GM12878 (cell line): Measurements from ENCODE around the gene SHFL. TPM values are rescaled to one million over a fixed set of nuclear protein-coding genes. Genes with fewer than 3 reads are reported as not detected.

Source experiments
- ATAC-seq: fragments of 200-7000 bp; cut with Tn5 transposase; 3 replicates; pipeline ENCODE4 v1.9.1; 2020; ENCODE audit warnings: mild to moderate bottlenecking, moderate library complexity
- BruUV-seq: library from RNA; stranded (reverse); fragments of 400-500 nt; replicated peaks from 2 replicates; lab custom pipeline; 2021; lab: Mats Ljungman, UMichigan
- CTCF ChIA-PET: fragments of 300-600 bp; sonication (Branson Sonifier 250); formaldehyde crosslinking; extraction: SDS; loops from one replicate; lab custom pipeline; 2021; ENCODE audit warnings: inconsistent platforms; lab: Yijun Ruan, JAX
- POLR2A ChIA-PET: fragments of 350-600 bp; formaldehyde crosslinking; extraction: SDS; loops from one replicate; lab custom pipeline; 2021; ENCODE audit warnings: inconsistent platforms; lab: Charles Lee
- RAD21 ChIA-PET: fragments of 300-600 bp; sonication (Branson Sonifier 250); formaldehyde crosslinking; loops from one replicate; lab custom pipeline; 2023; ENCODE audit warnings: antibody characterized with exemption; ENCODE audit not compliant: unreplicated experiment; lab: Charles Lee
- SMC1A ChIA-PET: fragments of 300-600 bp; sonication (Branson Sonifier 250); formaldehyde crosslinking; loops from one replicate; lab custom pipeline; 2023; ENCODE audit not compliant: unreplicated experiment, uncharacterized antibody; lab: Charles Lee
- DNase-seq: peaks from one replicate; pipeline ENCODE4 v3.0.0-alpha.2; 2011; ENCODE audit warnings: low read depth, low spot score
- FAIRE-seq: peaks from 3 replicates; lab custom pipeline; 2011; peaks lifted over from hg19 to GRCh38; lab: Jason Lieb, UNC
- H2AFZ ChIP-seq: 2 replicates; pipeline ENCODE4 v1.6.0; 2011; ENCODE audit warnings: low read depth, low read length, control low read depth; ENCODE audit not compliant: control insufficient read depth
- H3K27ac ChIP-seq: 2 replicates; pipeline ENCODE4 v1.5.1; 2011; ENCODE audit warnings: control low read depth; ENCODE audit not compliant: control insufficient read depth, insufficient read depth
- H3K27me3 ChIP-seq, 2 experiments: replicated peaks in 1 of 2; 2 replicates each; pipeline versions ENCODE4 v1.6.0 to v1.6.1; 2011; ENCODE audit warnings: low read length in 1 of 2; ENCODE audit not compliant: control insufficient read depth in 2 of 2, insufficient read depth in 2 of 2
- H3K36me3 ChIP-seq, 2 experiments: 2 replicates each; pipeline ENCODE4 v1.5.1; 2011; ENCODE audit warnings: low read length in 1 of 2; ENCODE audit not compliant: control insufficient read depth in 2 of 2, insufficient read depth in 2 of 2
- H3K4me1 ChIP-seq: 2 replicates; pipeline ENCODE4 v1.6.1; 2011; ENCODE audit warnings: mild to moderate bottlenecking, low read length, moderate library complexity, mixed read lengths; ENCODE audit not compliant: control insufficient read depth, insufficient read depth
- H3K4me2 ChIP-seq: 2 replicates; pipeline ENCODE4 v1.6.0; 2011; ENCODE audit warnings: control low read depth; ENCODE audit not compliant: control insufficient read depth, insufficient read depth
- H3K4me3 ChIP-seq: fragments of 200-600 bp; sonication (generic); 2 replicates; pipeline ENCODE4 v1.5.1; 2016
- H3K79me2 ChIP-seq: 2 replicates; pipeline ENCODE4 v1.6.0; 2011; ENCODE audit warnings: low read length; ENCODE audit not compliant: control insufficient read depth, insufficient read depth
- H3K9ac ChIP-seq: 2 replicates; pipeline ENCODE4 v1.8.0; 2011; ENCODE audit warnings: low read length, control low read depth, mixed read lengths; ENCODE audit not compliant: control insufficient read depth, insufficient read depth
- H3K9me3 ChIP-seq: replicated peaks from 3 replicates; pipeline ENCODE4 v1.5.1; 2011; ENCODE audit warnings: mild to moderate bottlenecking, low read length; ENCODE audit not compliant: control insufficient read depth, insufficient read depth
- H4K20me1 ChIP-seq: 2 replicates; pipeline ENCODE4 v1.6.0; 2011; ENCODE audit not compliant: control insufficient read depth, insufficient read depth
- CHD1 ChIP-seq: IDR thresholded peaks from 2 replicates; pipeline ENCODE4 v1.6.1; 2012; ENCODE audit warnings: low read depth, low read length, improper control_type of control experiment
- FOXK2 ChIP-seq: fragments of 450-650 bp; IDR thresholded peaks from 2 replicates; pipeline ENCODE4 v1.6.1; 2017; ENCODE audit warnings: mild to moderate bottlenecking, moderate library complexity
- FOXM1 ChIP-seq: IDR thresholded peaks from 2 replicates; pipeline ENCODE4 v1.6.1; 2012; ENCODE audit warnings: low read depth, mild to moderate bottlenecking, inconsistent platforms, low read length, moderate library complexity
- MEF2A ChIP-seq: IDR thresholded peaks from 2 replicates; pipeline ENCODE4 v1.6.1; 2011; ENCODE audit warnings: low read depth, mild to moderate bottlenecking, low read length, moderate library complexity; ENCODE audit not compliant: insufficient read depth
- MYB ChIP-seq: fragments of 150-350 bp; IDR thresholded peaks from 2 replicates; pipeline ENCODE4 v1.6.1; 2014; ENCODE audit warnings: mild to moderate bottlenecking, low read depth, low read length, borderline replicate concordance
- MYC ChIP-seq: IDR thresholded peaks from 2 replicates; pipeline ENCODE4 v1.6.1; 2011; ENCODE audit warnings: mild to moderate bottlenecking, low read length, moderate library complexity, inconsistent platforms; ENCODE audit not compliant: insufficient read depth, insufficient replicate concordance, insufficient read length, severe bottlenecking
- POLR2AphosphoS5 ChIP-seq: IDR thresholded peaks from 2 replicates; pipeline ENCODE4 v1.6.1; 2011; ENCODE audit warnings: mild to moderate bottlenecking, low read length, inconsistent platforms
- ZNF24 ChIP-seq: fragments of 450-650 bp; IDR thresholded peaks from 2 replicates; pipeline ENCODE4 v1.6.1; 2017; ENCODE audit warnings: antibody characterized with exemption, mild to moderate bottlenecking
- ZNF622 ChIP-seq: fragments of 450-650 bp; IDR thresholded peaks from 2 replicates; pipeline ENCODE4 v1.6.1; 2017; ENCODE audit warnings: mild to moderate bottlenecking, inconsistent platforms
- WGBS: methylation state at CpG from one replicate; pipeline ENCODE4 v1.1.6; 2016; ENCODE audit warnings: low lambda C conversion rate; ENCODE audit not compliant: insufficient replicate concordance, insufficient coverage; ENCODE audit errors: missing lambda C conversion rate; 5-methylcytosine and 5-hydroxymethylcytosine counted together
- in situ Hi-C: fragments of 300-500 bp; cut with MboI; formaldehyde crosslinking; loops from 9 replicates; pipeline ENCODE4 v1.14.3; 2018; ENCODE audit warnings: mixed read lengths
- intact Hi-C: fragments of 100-400 bp; cut with micrococcal nuclease; formaldehyde crosslinking; loops from one replicate; pipeline ENCODE4 v1.14.2; 2022; ENCODE audit not compliant: unreplicated experiment
- polyA plus RNA-seq, 11 experiments: library from polyadenylated mRNA; depleted of rRNA in 4 of 11; unstranded in 6 of 11; stranded (reverse) in 5 of 11; fragments of >200 nt; fragmentation: Nextera tagmentation in 4 of 11; fragmentation: Illumina TruSeq in 1 of 11; extraction: Ambion mirVana in 4 of 11; extraction: Trizol in 1 of 11; gene quantifications; 1 replicate in 1 of 11; 2 replicates in 10 of 11; pipeline versions ENCODE4 v1.2.1 to v1.2.3, GENCODE V29; 2011 to 2016; ENCODE audit warnings: inconsistent platforms in 2 of 11, missing spikeins in 2 of 11, low read depth in 1 of 11
- total RNA-seq, 4 experiments: library from RNA; depleted of rRNA in 3 of 4; stranded (reverse); fragments of >200 nt in 3 of 4; fragmentation: Illumina TruSeq in 1 of 4; extraction: Trizol in 1 of 4; gene quantifications; 2 replicates each; pipeline versions ENCODE4 v1.2.1 to v1.2.3, GENCODE V29; 2013 to 2021
- TF ChIP-seq, protein P1 (sequence below): fragments of 450-650 bp; IDR thresholded peaks from 2 replicates; pipeline ENCODE4 v1.6.1; 2017; ENCODE audit warnings: mild to moderate bottlenecking, low read depth, inconsistent platforms; ENCODE audit not compliant: poor library complexity, severe bottlenecking
- TF ChIP-seq, protein P2 (sequence below): fragments of 450-650 bp; IDR thresholded peaks from 2 replicates; pipeline ENCODE4 v1.6.1; 2018; ENCODE audit warnings: mild to moderate bottlenecking, low read depth, moderate library complexity; ENCODE audit not compliant: partially characterized antibody
- TF ChIP-seq, protein P3 (sequence below): fragments of 450-650 bp; IDR thresholded peaks from 2 replicates; pipeline ENCODE4 v1.6.1; 2017; ENCODE audit warnings: low read depth, mild to moderate bottlenecking, moderate library complexity
- TF ChIP-seq, protein P4 (sequence below), 3 experiments: IDR thresholded peaks in 2 of 3; conservative IDR thresholded peaks in 1 of 3; 2 replicates each; pipeline ENCODE4 v1.5.1; 2011; ENCODE audit warnings: low read depth in 3 of 3, low read length in 3 of 3, mild to moderate bottlenecking in 3 of 3, control low read depth in 2 of 3, moderate library complexity in 2 of 3, inconsistent platforms in 1 of 3, mixed read lengths in 1 of 3; ENCODE audit not compliant: control insufficient read depth in 2 of 3, insufficient read depth in 1 of 3; ENCODE audit errors: extremely low read depth in 1 of 3

The SHFL gene
- total and polyA plus RNA-seq, 10 of the 15 experiments (the other 5 are each of a cell fraction or from before 2014, with no cell fraction given) = 8.0 to 83.8 (median 40.7) TPM

DNA sequence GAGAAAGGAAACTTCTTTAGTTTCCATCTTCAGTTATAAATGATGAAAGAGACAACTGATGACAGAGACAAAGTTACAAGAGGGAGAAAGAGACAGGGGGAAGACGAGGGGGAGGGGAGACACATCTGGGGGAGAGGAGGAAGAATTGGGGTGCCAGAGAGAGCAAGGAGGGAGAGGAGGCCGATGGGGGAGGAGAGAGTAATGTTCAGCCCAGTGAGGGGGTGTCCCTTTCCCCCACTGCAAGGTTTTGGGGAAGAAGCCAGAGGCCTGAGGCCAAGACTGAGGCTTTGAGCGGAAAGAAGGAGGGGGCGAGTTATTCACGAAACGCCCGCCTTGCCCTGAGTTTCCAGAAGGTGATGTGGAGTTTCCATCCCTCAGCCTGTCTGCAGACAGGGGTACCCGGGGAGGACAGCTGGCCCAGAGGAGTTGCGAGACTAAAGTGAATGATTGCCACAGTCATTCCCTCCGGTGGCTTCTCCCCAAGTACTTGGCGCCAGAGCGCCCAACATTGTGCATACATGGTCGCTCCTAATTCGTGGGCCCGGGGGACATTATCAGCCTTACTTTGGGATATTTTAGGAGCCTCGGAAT is 19.5 kb downstream of the SHFL start:
- SMC1A ChIA-PET = interaction anchor here (0.9 to 11.1 kb wide), 7 partner anchors 7 to 144 kb away, joined by 3 to 150 read pairs (median 6); partner anchors contain the start of gene P2RY11
- FAIRE-seq (peak; percentile 75), ATAC-seq (peak; percentile 38), DNase-seq (peak; percentile 82)
- H3K4me1 ChIP-seq = peaks cover 50% of the 10 kb centered on the region
- H3K27ac ChIP-seq = peak overlapping the region; percentile 100
- CTCF ChIA-PET = interaction anchor here (0.5 to 1.9 kb wide), 7 partner anchors 9 to 133 kb away, joined by 3 to 6 read pairs (median 3); no protein-coding TSS in a partner anchor
- under 1% methylated on average over 15 of the region's 16 CpGs for WGBS
- no peak overlapping the region for H2AFZ ChIP-seq
- H3K36me3 ChIP-seq = peaks cover 18 to 24% of the 10 kb centered on the region in 2 experiments; a peak in 3 of 4 replicates
- POLR2A ChIA-PET = interaction anchor here (0.8 to 4.6 kb wide), 10 partner anchors 9 to 140 kb away, joined by 3 to 25 read pairs (median 7); partner anchors contain the start of genes DNMT1 and S1PR2
- peak overlapping the region; percentile 58 for H3K4me3 ChIP-seq
- H3K79me2 ChIP-seq = peaks cover 46% of the 10 kb centered on the region
- peak overlapping the region; percentile 94 for H3K4me2 ChIP-seq
- in situ Hi-C loops (no loop called here), intact Hi-C loops (loop anchor here (2.0 to 10.0 kb wide), 2 partner anchors 131 to 279 kb away; partner anchors contain the start of gene TYK2)
- no TSS peak for BruUV-seq
- RAD21 ChIA-PET = interaction anchor here (1.3 to 2.7 kb wide), 5 partner anchors 10 to 144 kb away, joined by 4 to 9 read pairs (median 5); no protein-coding TSS in a partner anchor
- no peaks in the 10 kb centered on the region for H3K9me3 ChIP-seq
- no peaks in the 10 kb centered on the region for H3K27me3 ChIP-seq
- H4K20me1 ChIP-seq = no peaks in the 10 kb centered on the region
- H3K9ac ChIP-seq = peak overlapping the region; percentile 95
- TF ChIP-seq CHD1 (peak; percentile 60; the same call in 1 of the 2 replicates), ZNF622 (no peak), MYC (no peak), MEF2A (peak; percentile 41; the same call in 1 of the 2 replicates), MYB (no peak), POLR2AphosphoS5 (peak; percentile 81), ZNF24 (peak; percentile 80), FOXK2 (no peak), FOXM1 (peak; percentile 55; the same call in 1 of the 2 replicates)
- TF ChIP-seq, protein P1, sequence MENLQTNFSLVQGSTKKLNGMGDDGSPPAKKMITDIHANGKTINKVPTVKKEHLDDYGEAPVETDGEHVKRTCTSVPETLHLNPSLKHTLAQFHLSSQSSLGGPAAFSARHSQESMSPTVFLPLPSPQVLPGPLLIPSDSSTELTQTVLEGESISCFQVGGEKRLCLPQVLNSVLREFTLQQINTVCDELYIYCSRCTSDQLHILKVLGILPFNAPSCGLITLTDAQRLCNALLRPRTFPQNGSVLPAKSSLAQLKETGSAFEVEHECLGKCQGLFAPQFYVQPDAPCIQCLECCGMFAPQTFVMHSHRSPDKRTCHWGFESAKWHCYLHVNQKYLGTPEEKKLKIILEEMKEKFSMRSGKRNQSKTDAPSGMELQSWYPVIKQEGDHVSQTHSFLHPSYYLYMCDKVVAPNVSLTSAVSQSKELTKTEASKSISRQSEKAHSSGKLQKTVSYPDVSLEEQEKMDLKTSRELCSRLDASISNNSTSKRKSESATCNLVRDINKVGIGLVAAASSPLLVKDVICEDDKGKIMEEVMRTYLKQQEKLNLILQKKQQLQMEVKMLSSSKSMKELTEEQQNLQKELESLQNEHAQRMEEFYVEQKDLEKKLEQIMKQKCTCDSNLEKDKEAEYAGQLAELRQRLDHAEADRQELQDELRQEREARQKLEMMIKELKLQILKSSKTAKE = peak; percentile 89
- TF ChIP-seq, protein P2, sequence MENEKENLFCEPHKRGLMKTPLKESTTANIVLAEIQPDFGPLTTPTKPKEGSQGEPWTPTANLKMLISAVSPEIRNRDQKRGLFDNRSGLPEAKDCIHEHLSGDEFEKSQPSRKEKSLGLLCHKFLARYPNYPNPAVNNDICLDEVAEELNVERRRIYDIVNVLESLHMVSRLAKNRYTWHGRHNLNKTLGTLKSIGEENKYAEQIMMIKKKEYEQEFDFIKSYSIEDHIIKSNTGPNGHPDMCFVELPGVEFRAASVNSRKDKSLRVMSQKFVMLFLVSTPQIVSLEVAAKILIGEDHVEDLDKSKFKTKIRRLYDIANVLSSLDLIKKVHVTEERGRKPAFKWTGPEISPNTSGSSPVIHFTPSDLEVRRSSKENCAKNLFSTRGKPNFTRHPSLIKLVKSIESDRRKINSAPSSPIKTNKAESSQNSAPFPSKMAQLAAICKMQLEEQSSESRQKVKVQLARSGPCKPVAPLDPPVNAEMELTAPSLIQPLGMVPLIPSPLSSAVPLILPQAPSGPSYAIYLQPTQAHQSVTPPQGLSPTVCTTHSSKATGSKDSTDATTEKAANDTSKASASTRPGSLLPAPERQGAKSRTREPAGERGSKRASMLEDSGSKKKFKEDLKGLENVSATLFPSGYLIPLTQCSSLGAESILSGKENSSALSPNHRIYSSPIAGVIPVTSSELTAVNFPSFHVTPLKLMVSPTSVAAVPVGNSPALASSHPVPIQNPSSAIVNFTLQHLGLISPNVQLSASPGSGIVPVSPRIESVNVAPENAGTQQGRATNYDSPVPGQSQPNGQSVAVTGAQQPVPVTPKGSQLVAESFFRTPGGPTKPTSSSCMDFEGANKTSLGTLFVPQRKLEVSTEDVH = peak; percentile 51
- TF ChIP-seq, protein P3, sequence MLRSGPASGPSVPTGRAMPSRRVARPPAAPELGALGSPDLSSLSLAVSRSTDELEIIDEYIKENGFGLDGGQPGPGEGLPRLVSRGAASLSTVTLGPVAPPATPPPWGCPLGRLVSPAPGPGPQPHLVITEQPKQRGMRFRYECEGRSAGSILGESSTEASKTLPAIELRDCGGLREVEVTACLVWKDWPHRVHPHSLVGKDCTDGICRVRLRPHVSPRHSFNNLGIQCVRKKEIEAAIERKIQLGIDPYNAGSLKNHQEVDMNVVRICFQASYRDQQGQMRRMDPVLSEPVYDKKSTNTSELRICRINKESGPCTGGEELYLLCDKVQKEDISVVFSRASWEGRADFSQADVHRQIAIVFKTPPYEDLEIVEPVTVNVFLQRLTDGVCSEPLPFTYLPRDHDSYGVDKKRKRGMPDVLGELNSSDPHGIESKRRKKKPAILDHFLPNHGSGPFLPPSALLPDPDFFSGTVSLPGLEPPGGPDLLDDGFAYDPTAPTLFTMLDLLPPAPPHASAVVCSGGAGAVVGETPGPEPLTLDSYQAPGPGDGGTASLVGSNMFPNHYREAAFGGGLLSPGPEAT = peak; percentile 86
- TF ChIP-seq, protein P4, sequence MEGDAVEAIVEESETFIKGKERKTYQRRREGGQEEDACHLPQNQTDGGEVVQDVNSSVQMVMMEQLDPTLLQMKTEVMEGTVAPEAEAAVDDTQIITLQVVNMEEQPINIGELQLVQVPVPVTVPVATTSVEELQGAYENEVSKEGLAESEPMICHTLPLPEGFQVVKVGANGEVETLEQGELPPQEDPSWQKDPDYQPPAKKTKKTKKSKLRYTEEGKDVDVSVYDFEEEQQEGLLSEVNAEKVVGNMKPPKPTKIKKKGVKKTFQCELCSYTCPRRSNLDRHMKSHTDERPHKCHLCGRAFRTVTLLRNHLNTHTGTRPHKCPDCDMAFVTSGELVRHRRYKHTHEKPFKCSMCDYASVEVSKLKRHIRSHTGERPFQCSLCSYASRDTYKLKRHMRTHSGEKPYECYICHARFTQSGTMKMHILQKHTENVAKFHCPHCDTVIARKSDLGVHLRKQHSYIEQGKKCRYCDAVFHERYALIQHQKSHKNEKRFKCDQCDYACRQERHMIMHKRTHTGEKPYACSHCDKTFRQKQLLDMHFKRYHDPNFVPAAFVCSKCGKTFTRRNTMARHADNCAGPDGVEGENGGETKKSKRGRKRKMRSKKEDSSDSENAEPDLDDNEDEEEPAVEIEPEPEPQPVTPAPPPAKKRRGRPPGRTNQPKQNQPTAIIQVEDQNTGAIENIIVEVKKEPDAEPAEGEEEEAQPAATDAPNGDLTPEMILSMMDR (IDR thresholded peaks at IDR 0.05 in 2 of 3, conservative IDR thresholded peaks at IDR 0.05 in 1 of 3; ENCODE audit: control insufficient read depth in 2 of 3, extremely low read depth in 1 of 3, insufficient read depth in 1 of 3, low read depth in 3 of 3, low read length in 3 of 3) = no peak
